Measurements from ENCODE around the gene CROCC2.

DNA sequence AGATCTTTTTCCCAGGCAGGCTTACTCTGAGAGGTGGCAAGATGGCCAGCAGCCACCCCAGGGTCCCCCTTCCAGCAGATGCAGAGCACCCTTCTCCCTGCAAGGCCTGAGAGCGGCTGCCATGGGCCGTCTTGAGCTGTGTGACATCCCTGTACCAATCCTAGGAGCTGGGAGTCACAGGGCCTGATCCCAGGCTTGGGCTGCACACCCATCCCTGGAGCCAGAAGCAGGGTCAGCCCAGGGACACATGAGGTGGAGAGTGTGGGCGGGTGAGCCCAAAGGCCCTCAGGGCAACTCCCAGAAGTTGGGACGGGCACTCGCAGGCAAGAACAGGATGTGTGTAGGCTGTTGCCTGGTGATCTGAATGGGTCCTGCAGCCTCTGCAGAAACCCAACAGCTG, 40.5 kb downstream of the CROCC2 start:
- no peak for TF ChIP-seq SP1 (IDR thresholded peaks at IDR 0.05)
- TF ChIP-seq FOXM1 (IDR thresholded peaks at IDR 0.05; ENCODE audit: borderline replicate concordance), result no peak
- no peak for TF ChIP-seq TARDBP (IDR thresholded peaks at IDR 0.05)
- no peak for TF ChIP-seq SUZ12 (IDR thresholded peaks at IDR 0.05)
- no peak for TF ChIP-seq ZNF384 (IDR thresholded peaks at IDR 0.05)
- TF ChIP-seq BHLHE40 (IDR thresholded peaks at IDR 0.05; ENCODE audit: borderline replicate concordance), result no peak
- no peak for TF ChIP-seq ARNT (IDR thresholded peaks at IDR 0.05)
- no peak for TF ChIP-seq FOXA1 (IDR thresholded peaks at IDR 0.05)
- no peak for TF ChIP-seq HDGF (IDR thresholded peaks at IDR 0.05; ENCODE audit: borderline replicate concordance)
- TF ChIP-seq, protein P1, sequence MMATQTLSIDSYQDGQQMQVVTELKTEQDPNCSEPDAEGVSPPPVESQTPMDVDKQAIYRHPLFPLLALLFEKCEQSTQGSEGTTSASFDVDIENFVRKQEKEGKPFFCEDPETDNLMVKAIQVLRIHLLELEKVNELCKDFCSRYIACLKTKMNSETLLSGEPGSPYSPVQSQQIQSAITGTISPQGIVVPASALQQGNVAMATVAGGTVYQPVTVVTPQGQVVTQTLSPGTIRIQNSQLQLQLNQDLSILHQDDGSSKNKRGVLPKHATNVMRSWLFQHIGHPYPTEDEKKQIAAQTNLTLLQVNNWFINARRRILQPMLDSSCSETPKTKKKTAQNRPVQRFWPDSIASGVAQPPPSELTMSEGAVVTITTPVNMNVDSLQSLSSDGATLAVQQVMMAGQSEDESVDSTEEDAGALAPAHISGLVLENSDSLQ (IDR thresholded peaks at IDR 0.05), result no peak
- no peak for TF ChIP-seq CTBP1 (IDR thresholded peaks at IDR 0.05; ENCODE audit: borderline replicate concordance)
- TF ChIP-seq ELF4 (IDR thresholded peaks at IDR 0.05), result no peak
- TF ChIP-seq FOXK2 (IDR thresholded peaks at IDR 0.05), result no peak
